Right renal cortex interstitium (tissue), 3 donors: ENCODE results near the gene PKN1. TPM values are rescaled to one million over a fixed set of nuclear protein-coding genes. Genes with fewer than 3 reads are reported as not detected.
"Not testable (repeated sequence)": the region's sequence is repeated elsewhere in the genome, so short reads cannot be mapped to it uniquely, and the experiment has no call there.

Source experiments
- DNase-seq, 3 donors: peaks; one replicate each; pipeline ENCODE4 v3.0.0-alpha.2; 2013; ENCODE audit warnings: low read depth in 3 of 3, low spot score in 2 of 3
- polyA plus RNA-seq, 3 donors: library from polyadenylated mRNA; unstranded; fragments of 120-200 nt; gene quantifications; one replicate each; pipeline ENCODE4 v1.2.1, GENCODE V29; 2013; ENCODE audit not compliant: insufficient read length in 3 of 3

Gene PKN1
- polyA plus RNA-seq, 3 donors: 86.1 to 98.8 (median 94.6) TPM

GRCh38 chr19:14452303-14452702 lies 19.2 kb downstream of the PKN1 start:
- DNase-seq: not testable (repeated sequence)

- no peak for DNase-seq
Observed at GRCh38 chr19:14459703-14460102, 26.6 kb downstream of the PKN1 start.

GRCh38 chr19:14460935-14461334 lies 27.8 kb downstream of the PKN1 start:
- DNase-seq: no peak

- DNase-seq: not testable (repeated sequence)
Observed at GRCh38 chr19:14462401-14462800, 29.3 kb downstream of the PKN1 start.

GRCh38 chr19:14463747-14464146 lies 30.6 kb downstream of the PKN1 start:
- DNase-seq: no peak

- no peak for DNase-seq
Observed at GRCh38 chr19:14467391-14467790, 34.3 kb downstream of the PKN1 start.

GRCh38 chr19:14467816-14468215 lies 34.7 kb downstream of the PKN1 start:
- DNase-seq: no peak

GRCh38 chr19:14470031-14470876 lies 37.1 kb downstream of the PKN1 start:
- no peak for DNase-seq

- DNase-seq: no peak
Observed at GRCh38 chr19:14471436-14472187, 38.5 kb downstream of the PKN1 start.

GRCh38 chr19:14472202-14472938 lies 39.3 kb downstream of the PKN1 start:
- DNase-seq: no peak

GRCh38 chr19:14473073-14473977 lies 40.2 kb downstream of the PKN1 start:
- DNase-seq: no peak

GRCh38 chr19:14473978-14474578 lies 41.0 kb downstream of the PKN1 start:
- DNase-seq: no peak

GRCh38 chr19:14474827-14475226 lies 41.7 kb downstream of the PKN1 start:
- DNase-seq: no peak

GRCh38 chr19:14475251-14476073 lies 42.4 kb downstream of the PKN1 start, which contains the start of gene PTGER1:
TSS of gene PTGER1 (minus strand) at chr19:14475354. CDS start at chr19:14474320, 1,034 bp downstream.
- DNase-seq: no peak

- no peak for DNase-seq
Observed at GRCh38 chr19:14476327-14476672, 43.2 kb downstream of the PKN1 start.

- DNase-seq: no peak
Observed at GRCh38 chr19:14476673-14477401, 43.7 kb downstream of the PKN1 start.

GRCh38 chr19:14477418-14478112 lies 44.5 kb downstream of the PKN1 start:
- peak in 1 of 3 donors; percentile 73 for DNase-seq
